ENCODE data around the gene SMG6. TPM values are rescaled to one million over a fixed set of nuclear protein-coding genes. Genes with fewer than 3 reads are reported as not detected.

Gene SMG6
- total and polyA plus RNA-seq, 2 of the 8 experiments (the other 6 are each of a cell fraction or from before 2014, with no cell fraction given) = 18.5 to 25.2 TPM

GRCh38 chr17:2041561-2042389 is 261.8 kb downstream of the SMG6 start, which contains the start of gene OVCA2 (continued):
- TF ChIP-seq RNF2 (IDR thresholded peaks at IDR 0.05; ENCODE audit: borderline replicate concordance, low read depth, low read length, missing control alignments, poor library complexity, severe bottlenecking) (no peak), SIN3A (conservative IDR thresholded peaks at IDR 0.05 in 1 of 2, IDR thresholded peaks at IDR 0.05 in 1 of 2; ENCODE audit: low read depth in 1 of 2, low read length in 2 of 2) (peak; percentile 68 to 92; a peak in 2 of 4 replicates)
